ENCODE measurements around the gene RNF212B. TPM values are rescaled to one million over a fixed set of nuclear protein-coding genes. Genes with fewer than 3 reads are reported as not detected.
"Not testable (repeated sequence)": the region's sequence is repeated elsewhere in the genome, so short reads cannot be mapped to it uniquely, and the experiment has no call there.

Gene RNF212B, protein sequence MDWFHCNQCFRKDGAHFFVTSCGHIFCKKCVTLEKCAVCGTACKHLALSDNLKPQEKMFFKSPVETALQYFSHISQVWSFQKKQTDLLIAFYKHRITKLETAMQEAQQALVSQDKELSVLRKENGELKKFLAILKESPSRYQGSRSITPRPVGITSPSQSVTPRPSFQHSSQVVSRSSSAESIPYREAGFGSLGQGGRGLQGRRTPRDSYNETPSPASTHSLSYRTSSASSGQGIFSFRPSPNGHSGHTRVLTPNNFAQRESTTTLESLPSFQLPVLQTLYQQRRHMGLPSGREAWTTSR
- total RNA-seq (2014; rRNA removed; shearing (Covaris generic)) = not detected in 2 replicates

DNA sequence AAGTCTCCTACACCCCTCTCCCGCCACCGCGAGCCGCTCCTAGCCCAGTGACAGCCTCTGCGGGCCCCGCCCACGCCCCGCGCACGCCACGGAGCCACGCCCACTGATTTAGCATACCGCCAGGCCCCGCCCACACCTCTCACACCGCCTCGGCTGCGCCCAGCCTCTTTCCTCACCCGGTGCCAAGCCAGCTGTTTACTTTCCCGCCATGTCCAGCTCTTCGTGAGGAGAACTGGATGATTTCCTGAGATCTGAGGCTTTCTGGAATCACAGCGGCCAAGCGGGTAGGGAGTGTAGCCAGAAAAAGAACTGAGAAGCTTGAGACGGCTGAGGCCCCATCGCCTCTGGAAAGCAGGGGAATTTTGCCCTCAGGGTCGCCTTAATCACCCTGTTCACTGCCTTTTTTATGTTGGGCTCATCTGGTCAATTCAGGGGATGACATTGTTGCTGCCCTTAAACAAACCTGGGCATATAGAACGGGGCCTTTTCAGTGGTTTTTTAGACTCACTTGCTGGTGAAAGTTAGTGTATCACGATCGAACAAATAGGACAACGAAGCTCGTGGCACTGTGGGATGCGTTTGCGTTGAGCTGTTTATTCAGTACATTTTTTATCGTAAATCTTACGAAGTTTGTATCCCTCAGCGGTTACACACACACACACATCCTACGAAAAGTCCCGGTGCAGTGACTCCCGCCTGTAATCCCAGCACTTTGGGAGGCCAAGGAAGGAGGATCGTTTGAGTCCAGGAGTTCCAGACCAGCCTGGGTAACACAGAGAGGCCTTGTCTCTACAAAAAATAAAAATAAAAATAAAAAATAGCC, at the start of gene RNF212B:
RNF212B (plus strand) TSS at position 165 of the 823 bp plus-strand sequence. CDS start 2,410 bp downstream, outside the sequence.
- peak; percentile 96 for DNase-seq (ENCODE audit: low read depth)

DNA sequence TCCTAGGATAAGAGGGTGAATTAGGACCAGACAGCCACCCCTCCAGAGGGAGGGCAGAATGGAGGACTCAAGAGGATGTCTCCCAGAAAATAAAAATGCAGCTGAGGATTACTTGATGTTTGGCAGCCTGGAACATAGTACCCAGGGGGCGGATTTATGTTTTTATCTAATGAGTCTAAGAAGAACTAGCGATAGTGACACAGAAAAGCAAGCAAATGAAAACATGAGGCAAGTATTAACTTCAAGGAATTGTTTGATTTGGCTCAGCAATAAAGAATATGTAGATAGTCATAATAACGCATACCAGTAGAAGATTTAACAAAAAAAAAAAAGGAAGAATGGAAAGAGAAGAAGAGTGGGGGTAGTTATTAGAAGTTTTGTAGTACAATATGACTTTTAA, 44.3 kb upstream of the RNF212B start:
- DNase-seq (ENCODE audit: low read depth) = no peak

DNA sequence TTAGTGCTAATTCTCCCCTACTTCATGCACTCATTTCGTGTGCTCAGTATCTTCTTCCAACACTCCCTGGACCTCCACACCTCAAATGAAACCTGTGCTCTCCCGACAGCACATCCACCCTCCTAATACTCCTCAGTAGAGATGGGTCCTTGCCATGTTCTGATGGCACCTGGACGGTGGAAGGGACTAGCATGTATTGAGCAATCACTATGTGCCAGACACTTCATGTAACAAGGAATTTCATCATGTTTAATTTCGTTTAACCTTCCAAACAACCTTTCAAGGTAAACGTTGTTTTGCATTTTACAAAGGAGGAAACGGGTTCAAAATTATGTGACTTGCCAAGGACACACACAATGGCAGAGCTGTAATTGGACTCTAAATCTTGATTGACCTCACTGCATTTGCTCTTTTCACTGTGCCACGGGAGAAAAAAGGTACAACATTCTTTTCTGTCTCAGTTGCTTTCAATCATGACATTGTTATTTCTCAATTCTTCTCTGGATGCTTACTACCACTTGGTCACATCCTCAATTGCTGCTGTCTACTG, 42.1 kb upstream of the RNF212B start:
- no peak for DNase-seq (ENCODE audit: low read depth)

DNA sequence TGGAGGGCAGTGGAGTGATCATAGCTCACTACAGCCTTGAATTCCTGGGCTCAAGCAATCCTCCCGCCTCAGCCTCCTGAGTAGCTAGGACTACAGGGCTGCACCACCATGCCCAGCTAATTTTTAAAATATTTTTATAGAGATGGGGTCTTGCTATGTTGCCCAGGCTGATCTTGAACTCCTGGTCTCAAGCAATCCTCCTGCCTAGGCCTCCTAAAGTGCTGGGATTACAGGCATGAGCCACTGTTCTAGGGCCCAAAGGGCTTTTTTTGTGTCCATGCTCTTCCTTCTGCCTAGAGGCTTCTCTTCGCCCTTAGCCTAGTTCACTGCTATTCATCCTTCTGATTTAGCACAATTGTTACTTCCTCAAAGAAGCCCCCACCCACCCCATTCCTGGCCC, 41.2 kb upstream of the RNF212B start:
- not testable (repeated sequence) for DNase-seq (ENCODE audit: low read depth)

DNA sequence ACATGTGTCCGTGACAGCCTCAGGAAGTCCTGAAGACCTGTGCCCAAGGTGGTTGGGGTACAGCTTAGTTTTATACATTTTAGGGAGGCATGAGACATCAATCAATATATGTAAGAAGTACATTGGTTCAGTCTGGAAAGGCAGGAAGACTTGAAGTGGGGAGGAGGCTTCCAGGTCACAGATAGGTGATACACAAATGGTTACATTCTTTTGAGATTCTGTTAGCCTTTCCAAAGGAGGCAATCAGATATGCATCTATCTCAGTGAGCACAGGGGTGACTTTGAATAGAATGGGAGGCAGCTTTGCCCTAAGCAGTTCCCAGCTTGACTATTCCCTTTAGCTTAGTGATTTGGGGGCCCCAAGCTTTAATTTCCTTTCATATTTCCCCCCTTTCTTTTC, 38.6 kb upstream of the RNF212B start:
- not testable (repeated sequence) for DNase-seq (ENCODE audit: low read depth)

DNA sequence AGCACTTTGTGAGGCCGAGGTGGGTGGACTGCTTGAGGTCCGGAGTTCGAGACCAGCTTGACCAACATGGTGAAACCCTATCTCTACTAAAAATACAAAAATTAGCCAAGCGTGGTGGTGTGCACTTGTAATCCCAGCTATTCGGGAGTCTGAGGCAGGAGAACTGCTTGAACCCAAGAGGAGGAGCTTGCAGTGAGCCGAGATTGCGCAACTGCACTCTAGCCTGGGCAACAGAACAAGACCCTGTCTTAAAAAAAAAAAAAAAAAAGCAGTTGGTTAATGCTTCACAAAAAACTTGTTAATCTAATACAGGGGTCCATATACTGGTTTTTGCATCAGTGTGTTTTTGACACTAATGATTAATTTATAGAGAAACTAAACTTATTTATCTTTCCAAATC, 35.7 kb upstream of the RNF212B start:
- DNase-seq (ENCODE audit: low read depth) = no peak

DNA sequence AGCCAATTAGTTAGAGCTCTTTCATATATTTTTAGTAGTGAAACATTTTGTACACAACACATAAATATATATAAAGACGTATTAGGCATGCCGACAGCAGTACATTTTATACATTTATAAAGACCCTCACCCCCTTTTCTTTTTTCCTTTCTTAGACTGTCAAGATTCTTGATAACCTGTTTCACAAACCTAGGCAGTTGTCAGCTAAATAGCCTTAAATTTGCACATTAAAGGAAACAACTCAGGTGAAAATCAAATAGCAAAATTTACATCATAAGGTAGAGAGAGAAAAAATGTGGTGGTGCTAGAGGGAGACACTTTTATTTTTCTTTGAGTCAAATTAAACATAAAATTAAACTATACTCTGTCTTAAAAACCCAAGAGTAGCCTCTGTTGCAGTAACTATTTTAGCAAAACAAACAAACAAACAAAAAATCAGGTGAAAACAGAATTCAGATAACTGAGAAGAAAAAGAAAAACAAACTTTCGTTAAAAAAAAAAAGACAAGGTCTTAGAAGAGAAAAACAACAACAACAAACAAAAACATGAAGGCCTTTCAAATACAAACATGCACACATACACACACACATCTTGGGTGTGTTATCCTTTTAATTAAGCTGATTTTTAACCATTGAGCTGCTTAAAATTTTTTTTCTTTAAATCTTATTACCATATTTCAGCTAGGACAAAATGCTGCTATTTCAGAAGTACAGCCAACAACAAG, 31.2 kb upstream of the RNF212B start:
- no peak for DNase-seq (ENCODE audit: low read depth)

DNA sequence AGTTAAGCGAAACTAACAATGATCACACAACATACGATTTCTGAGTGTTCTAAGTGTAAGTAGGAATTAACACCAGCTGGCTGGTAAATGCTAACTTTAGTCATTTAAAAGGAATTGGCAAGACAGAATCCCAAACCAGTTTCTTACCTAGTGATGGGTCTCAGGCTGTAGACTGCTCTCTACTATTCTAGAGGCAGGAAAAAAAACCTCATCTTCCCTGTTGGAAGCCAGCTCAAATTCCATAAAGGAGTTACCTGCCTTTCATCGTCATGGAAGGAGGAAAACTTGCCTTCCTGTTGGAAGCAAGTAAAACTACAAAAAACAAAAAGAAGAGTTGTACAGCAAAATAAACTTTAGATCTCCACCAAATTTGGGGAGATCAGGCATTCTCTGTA, 30.6 kb upstream of the RNF212B start:
- DNase-seq (ENCODE audit: low read depth) = no peak

DNA sequence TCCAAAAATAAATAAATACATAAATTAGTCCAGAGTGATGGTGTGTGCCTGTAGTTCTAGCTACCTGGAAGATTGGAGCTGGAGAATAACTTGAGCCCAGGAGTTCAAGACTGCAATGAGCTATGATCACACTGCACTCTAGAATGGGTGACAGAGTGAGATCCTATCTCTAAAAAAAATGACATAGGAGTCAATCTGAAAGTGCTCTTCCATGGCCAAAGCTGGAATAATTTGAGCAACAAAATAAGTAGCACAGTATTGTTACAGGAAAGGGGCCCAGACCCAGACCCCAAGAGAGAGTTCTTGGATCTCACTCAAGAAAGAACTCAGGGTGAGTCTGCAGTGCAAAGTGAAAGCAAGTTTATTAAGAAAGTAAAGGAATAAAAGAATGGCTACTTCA, 29.4 kb upstream of the RNF212B start:
- DNase-seq (ENCODE audit: low read depth) = no peak

DNA sequence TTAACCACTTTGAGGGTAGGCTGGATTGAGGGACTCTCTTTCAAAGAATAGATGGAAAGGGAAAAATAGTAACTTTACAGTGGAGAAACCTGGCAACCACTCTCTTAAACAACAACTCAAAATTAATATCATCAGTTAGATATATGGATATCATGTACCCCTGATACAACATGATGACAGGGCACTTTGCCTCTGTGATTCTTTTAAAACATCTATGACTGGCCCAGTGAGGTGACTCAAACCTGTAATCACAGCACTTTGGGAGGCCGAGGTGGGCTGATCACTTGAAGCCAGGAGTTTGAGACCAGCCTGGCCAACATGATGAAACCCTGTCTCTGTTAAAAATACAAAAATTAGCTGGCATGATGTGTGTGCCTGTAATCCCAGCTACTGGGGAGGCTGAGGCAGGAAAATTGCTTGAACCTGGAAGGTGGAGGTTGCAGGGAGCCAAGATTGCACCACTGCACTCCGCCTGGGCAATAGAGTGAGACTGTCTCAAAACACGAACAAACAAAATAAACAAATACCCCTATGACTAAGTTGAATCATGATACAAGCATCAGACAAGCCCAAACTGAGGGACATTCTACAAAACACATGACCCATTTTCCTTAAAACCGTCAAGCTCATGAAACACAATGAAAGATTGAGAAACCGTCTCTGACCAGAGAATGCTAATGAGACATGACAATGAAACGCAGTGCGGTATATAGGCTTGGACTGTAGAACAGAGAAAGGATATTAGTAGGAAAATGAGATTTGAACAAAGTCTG, 27.9 kb upstream of the RNF212B start:
- DNase-seq (ENCODE audit: low read depth) = peak; percentile 11

DNA sequence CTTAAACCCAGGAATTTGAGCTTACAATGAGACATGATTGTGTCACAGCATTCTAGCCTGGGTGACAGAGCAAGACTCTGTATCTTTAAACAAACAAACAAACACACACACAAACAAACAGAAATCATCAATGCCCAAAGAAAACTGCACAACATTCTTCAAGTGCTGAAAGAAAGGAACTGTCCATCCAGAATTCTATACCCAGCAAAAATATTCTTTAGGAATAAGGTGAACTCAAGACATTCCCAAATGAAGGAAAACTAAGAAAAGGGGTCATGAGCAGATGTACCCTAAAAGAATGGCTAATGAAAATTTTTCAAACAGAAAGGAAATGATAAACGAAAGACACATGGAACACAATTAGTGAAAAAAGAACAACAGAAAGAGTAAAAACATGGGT, 22.3 kb upstream of the RNF212B start:
- DNase-seq (ENCODE audit: low read depth) = no peak

DNA sequence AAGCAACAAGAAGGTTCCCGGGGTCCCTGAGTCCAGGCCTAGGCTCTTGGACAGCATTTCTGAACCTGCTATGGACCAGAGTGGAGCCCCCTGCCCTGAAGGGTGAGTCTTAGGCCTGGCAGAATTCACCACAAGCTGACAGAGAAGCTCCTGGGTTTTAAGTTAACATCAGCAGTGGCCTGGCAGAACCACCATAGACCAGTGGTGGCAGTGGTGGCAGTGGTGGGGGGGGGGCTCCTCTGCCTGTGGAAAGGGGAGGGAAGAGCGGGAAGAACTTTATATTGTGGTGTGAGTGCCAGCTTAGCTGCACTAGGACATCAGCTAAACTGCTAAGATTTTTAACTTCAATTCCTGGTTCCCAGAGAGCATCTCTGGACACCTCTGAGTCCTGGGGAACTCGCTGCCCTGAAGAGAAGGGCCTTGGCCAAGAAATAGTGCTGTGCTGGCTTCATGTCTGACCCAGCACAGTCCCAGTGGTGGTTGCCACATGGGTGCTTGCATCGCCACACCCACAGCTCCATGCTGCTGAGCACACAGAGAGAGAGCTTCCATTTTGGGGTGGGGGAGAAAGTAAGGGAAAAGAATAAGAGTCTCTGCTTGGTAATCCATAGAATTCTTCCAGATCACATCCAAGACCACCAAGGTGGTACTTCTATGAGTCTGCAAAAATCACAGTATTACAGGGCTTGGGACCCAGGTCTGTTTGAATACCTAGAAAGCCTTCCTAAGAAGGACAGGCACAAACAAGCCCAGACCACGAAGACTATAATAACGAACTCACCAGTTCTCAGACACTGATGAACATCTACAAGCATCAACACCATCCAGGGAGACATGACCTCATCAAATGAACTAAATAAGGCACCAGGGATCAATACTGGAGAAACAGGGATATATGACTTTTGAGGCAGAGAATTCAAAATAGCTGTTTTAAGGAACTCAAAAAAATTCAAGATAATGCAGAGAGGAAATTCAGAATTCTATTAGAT, 20.4 kb upstream of the RNF212B start:
- DNase-seq (ENCODE audit: low read depth) = no peak

DNA sequence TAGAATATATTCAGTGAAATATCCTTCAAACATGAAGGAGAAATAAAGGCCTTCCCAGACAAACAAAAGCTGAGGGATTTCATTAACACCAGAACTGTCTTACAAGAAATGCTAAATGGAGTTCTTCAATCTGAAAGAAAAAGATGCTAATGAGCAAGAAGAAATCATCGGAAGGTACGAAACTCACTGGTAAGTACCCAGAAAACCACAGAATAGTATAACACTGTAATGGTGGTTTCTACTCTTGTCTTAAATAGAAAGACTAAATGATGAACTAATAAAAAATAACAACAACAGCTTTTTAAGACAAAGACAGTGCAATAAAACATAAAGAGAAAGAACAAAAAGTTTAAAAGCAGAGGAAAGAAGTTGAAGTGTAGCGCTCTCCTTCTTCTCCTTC, 18.7 kb upstream of the RNF212B start:
- DNase-seq (ENCODE audit: low read depth) = no peak

DNA sequence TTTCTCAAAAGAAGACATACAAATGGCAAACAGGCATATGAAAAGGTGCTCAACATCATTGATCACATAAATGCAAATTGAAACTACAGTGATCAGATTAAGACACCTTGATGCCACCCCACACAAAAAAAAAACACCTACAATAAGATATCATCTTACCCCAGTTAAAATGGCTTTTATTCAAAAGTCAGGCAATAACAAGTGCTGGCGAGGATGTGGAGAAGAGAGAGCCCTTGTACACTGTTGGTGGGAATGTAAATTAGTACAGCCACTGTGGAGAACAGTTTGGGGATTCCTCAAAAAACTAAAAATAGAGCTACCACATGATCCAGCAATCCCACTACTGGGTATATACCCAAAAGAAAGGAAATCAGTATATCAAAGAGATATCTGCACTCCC, 12.8 kb upstream of the RNF212B start:
- DNase-seq (ENCODE audit: low read depth) = not testable (repeated sequence)

DNA sequence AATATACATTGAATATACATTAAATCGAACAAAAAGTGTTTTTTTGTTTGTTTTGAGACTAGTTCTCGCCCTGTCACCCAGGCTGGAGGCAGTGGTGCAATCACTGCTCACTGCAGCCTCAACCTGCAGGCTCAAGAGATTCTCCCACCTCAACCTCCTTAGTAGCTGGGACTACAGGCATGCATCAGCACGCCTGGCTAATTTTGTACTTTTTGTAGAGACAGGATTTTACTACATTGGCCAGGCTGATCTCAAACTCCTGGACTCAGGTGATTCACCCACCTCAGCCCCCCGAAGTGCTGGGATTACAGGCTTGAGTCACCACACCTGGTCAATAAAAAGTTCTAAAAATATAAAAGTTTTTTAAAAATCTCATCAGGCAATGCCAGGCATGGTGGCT, 10.2 kb upstream of the RNF212B start:
- DNase-seq (ENCODE audit: low read depth) = no peak

DNA sequence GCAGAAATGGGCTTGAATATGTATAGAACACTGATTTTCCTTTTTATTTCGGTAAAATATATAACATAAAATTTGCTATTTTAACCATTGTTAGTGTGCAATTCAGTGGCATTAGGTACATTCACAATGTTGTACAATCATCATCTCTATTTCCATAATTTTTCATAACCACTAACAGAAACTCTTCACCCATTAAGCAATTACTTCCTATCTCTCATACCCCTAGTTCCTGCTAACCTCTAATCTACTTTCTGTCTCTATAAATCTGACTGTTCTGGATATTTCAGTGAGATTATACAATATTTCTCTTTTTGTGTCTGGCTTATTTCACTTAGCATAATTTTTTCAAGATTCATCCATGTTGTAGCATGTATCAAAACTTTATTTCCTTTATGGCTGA, 8.9 kb upstream of the RNF212B start:
- DNase-seq (ENCODE audit: low read depth) = no peak

DNA sequence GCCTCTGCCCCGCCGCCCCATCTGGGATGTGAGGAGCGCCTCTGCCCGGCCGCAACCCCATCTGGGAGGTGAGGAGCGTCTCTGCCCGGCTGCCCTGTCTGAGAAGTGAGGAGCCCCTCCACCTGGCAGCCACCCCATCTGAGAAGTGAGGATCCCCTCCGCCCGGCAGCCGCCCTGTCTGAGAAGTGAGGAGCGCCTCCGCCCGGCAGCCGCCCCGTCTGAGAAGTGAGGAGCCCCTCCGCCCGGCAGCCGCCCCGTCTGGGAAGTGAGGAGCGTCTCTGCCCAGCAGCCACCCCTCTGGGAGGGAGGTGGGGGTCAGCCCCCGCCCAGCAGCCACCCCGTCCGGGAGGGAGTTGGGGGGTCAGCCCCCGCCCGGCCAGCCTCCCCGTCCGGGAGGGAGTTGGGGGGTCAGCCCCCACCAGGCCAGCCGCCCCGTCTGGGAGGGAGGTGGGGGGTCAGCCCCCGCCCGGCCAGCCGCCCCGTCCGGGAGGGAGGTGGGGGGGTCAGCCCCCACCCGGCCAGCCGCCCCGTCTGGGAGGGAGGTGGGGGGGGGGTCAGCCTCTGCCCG, 5.4 kb upstream of the RNF212B start:
- DNase-seq (ENCODE audit: low read depth) = not testable (repeated sequence)

DNA sequence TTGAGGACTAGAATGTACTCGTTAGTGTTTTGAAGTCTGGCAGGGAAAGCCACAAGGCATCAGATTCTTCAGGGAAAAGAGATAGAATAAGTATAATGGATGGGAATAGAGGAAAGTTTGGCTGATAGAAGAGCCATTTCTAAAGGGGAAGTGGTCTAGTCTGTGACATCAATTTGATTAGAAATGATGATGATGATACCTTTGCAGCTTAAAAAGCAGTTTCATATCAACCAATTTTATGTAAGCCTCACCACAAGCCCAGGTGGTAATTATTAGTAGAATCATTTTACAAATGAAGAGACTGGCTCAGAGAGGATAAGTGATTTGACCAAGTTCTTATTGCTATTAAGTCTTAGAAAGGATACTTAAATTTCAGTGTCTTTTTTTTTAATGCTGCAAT, 2.9 kb downstream of the RNF212B start:
- no peak for DNase-seq (ENCODE audit: low read depth)

DNA sequence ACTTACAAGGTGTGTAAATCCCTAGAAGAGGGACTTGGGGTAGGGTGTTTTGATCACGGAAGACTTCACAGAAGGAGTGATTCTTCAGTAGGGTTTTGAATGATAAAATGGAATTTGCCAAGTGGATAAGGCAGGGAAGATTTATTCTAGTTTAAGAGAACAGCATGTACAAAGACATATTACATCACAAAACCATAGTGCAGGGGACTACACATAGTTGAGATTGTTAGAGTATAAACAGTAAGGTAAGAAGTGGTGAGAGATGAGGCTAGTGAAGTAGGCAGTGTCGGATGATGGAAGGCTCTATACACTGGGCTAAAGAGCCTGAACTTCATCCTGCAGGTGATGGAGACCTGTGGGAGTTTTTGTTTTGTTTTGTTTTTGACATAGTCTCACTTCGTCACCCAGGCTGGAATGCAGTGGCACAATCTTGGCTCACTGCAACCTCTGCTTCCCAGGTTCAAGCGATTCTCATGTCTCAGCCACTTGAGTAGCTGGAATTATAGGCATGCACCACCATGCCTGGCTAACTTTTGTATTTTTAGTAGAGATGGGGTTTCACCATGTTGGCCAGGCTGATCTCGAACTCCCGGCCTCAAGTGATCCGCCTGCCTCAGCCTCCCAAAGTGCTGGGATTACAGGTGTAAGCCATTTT, 3.5 kb downstream of the RNF212B start:
- not testable (repeated sequence) for DNase-seq (ENCODE audit: low read depth)

All from Daoy (cell line).